HEK293 (cell line): ENCODE results near the gene RBFOX2.

ENCODE experiments used
- CTCF ChIA-PET: fragments of 350-600 bp; formaldehyde crosslinking; extraction: SDS; loops from one replicate; lab custom pipeline; 2021; ENCODE audit warnings: antibody characterized with exemption; lab: Yijun Ruan, JAX
- POLR2A ChIA-PET: fragments of 300-600 bp; formaldehyde crosslinking; extraction: SDS; loops from one replicate; lab custom pipeline; 2020; ENCODE audit warnings: antibody characterized with exemption, inconsistent platforms; lab: Yijun Ruan, JAX
- H3K27ac ChIP-seq: fragments of 200-500 bp; sonication (Bioruptor generic); 2 replicates; pipeline ENCODE4 v1.5.1; 2014; ENCODE audit warnings: low read depth, low read length, control low read depth, inconsistent platforms; ENCODE audit errors: extremely low read depth
- H3K36me3 ChIP-seq, 2 experiments: fragments of 200-500 bp in 1 of 2; sonication (Bioruptor generic) in 1 of 2; 1 replicate in 1 of 2; 2 replicates in 1 of 2; pipeline ENCODE4 v1.5.1; 2014 to 2017; ENCODE audit warnings: inconsistent platforms in 2 of 2, low read length in 2 of 2; ENCODE audit not compliant: control insufficient read depth in 2 of 2, insufficient read depth in 1 of 2
- H3K4me1 ChIP-seq: fragments of 200-500 bp; sonication (Bioruptor generic); 2 replicates; pipeline ENCODE4 v1.5.1; 2014; ENCODE audit warnings: mild to moderate bottlenecking, low read length, inconsistent platforms; ENCODE audit not compliant: control insufficient read depth, insufficient read depth
- H3K4me3 ChIP-seq: 2 replicates; pipeline ENCODE4 v1.5.1; 2011; ENCODE audit warnings: low read depth, mild to moderate bottlenecking, control low read depth, low read length, moderate library complexity
- H3K9me3 ChIP-seq: fragments of 200-500 bp; sonication (Bioruptor generic); 2 replicates; pipeline ENCODE4 v1.5.1; 2014; ENCODE audit warnings: low read depth, low read length, inconsistent platforms; ENCODE audit not compliant: control insufficient read depth, insufficient read depth
- BCL11B ChIP-seq: fragments of 450-650 bp; formaldehyde crosslinking; IDR thresholded peaks from 2 replicates; pipeline ENCODE4 v1.5.1; 2016; ENCODE audit warnings: low read depth, missing biosample characterization, missing genetic modification characterization
- BCL6B ChIP-seq: fragments of 450-650 bp; formaldehyde crosslinking; IDR thresholded peaks from 2 replicates; pipeline ENCODE4 v1.5.1; 2017; ENCODE audit warnings: missing biosample characterization, missing genetic modification characterization
- KLF8 ChIP-seq: fragments of 450-650 bp; formaldehyde crosslinking; IDR thresholded peaks from 2 replicates; pipeline ENCODE4 v1.5.1; 2016; ENCODE audit warnings: missing biosample characterization, missing genetic modification characterization
- KLF9 ChIP-seq: fragments of 450-650 bp; formaldehyde crosslinking; IDR thresholded peaks from 2 replicates; pipeline ENCODE4 v1.5.1; 2016; ENCODE audit warnings: missing biosample characterization, missing genetic modification characterization, low read depth
- PRDM1 ChIP-seq: fragments of 450-650 bp; formaldehyde crosslinking; IDR thresholded peaks from 2 replicates; pipeline ENCODE4; 2016; ENCODE audit warnings: missing biosample characterization, missing genetic modification characterization
- PRDM10 ChIP-seq: fragments of 450-650 bp; formaldehyde crosslinking; IDR thresholded peaks from 2 replicates; pipeline ENCODE4 v1.5.1; 2016; ENCODE audit warnings: missing biosample characterization, missing genetic modification characterization
- SALL2 ChIP-seq: fragments of 450-650 bp; formaldehyde crosslinking; IDR thresholded peaks from 2 replicates; pipeline ENCODE4 v1.5.0; 2017; ENCODE audit warnings: missing biosample characterization, mild to moderate bottlenecking, missing genetic modification characterization, borderline replicate concordance
- TSHZ1 ChIP-seq: fragments of 450-650 bp; formaldehyde crosslinking; IDR thresholded peaks from 2 replicates; pipeline ENCODE4 v1.5.1; 2016; ENCODE audit warnings: missing biosample characterization, missing genetic modification characterization, borderline replicate concordance
- YY1 ChIP-seq: fragments of 450-650 bp; formaldehyde crosslinking; IDR thresholded peaks from 2 replicates; pipeline ENCODE4 v1.5.1; 2018; ENCODE audit warnings: missing biosample characterization, missing genetic modification characterization
- ZBTB11 ChIP-seq: fragments of 450-650 bp; formaldehyde crosslinking; conservative IDR thresholded peaks from 2 replicates; pipeline ENCODE4 v1.5.1; 2016; ENCODE audit warnings: low read depth, missing biosample characterization, missing genetic modification characterization
- ZNF311 ChIP-seq: fragments of 450-650 bp; formaldehyde crosslinking; IDR thresholded peaks from 2 replicates; pipeline ENCODE4 v1.5.1; 2017; ENCODE audit warnings: missing biosample characterization, missing genetic modification characterization, borderline replicate concordance
- ZNF394 ChIP-seq: fragments of 450-650 bp; formaldehyde crosslinking; IDR thresholded peaks from 2 replicates; pipeline ENCODE4 v1.5.1; 2016; ENCODE audit warnings: missing biosample characterization, missing genetic modification characterization, mild to moderate bottlenecking, moderate library complexity, borderline replicate concordance
- ZNF426 ChIP-seq: fragments of 450-650 bp; formaldehyde crosslinking; IDR thresholded peaks from 2 replicates; pipeline ENCODE4 v1.5.1; 2017; ENCODE audit warnings: missing biosample characterization, missing genetic modification characterization, mild to moderate bottlenecking, inconsistent platforms, moderate library complexity
- ZNF501 ChIP-seq: fragments of 450-650 bp; formaldehyde crosslinking; IDR thresholded peaks from 2 replicates; pipeline ENCODE4 v1.5.1; 2016; ENCODE audit warnings: missing biosample characterization, missing genetic modification characterization
- ZNF629 ChIP-seq: fragments of 450-650 bp; formaldehyde crosslinking; IDR thresholded peaks from 2 replicates; pipeline ENCODE4 v1.5.1; 2017; ENCODE audit warnings: missing biosample characterization, missing genetic modification characterization
- ZNF654 ChIP-seq: fragments of 450-650 bp; formaldehyde crosslinking; IDR thresholded peaks from 2 replicates; pipeline ENCODE4 v1.5.1; 2016; ENCODE audit warnings: low read depth, missing biosample characterization, missing genetic modification characterization
- ZSCAN23 ChIP-seq: fragments of 450-650 bp; formaldehyde crosslinking; IDR thresholded peaks from 2 replicates; pipeline ENCODE4 v1.5.1; 2016; ENCODE audit warnings: missing biosample characterization, missing genetic modification characterization
- ZXDB ChIP-seq: fragments of 450-650 bp; formaldehyde crosslinking; IDR thresholded peaks from 2 replicates; pipeline ENCODE4 v1.5.1; 2016; ENCODE audit warnings: missing biosample characterization, missing genetic modification characterization

RBFOX2 gene

GRCh38 chr22:35719212-35719875 is 309.3 kb downstream of the RBFOX2 start (continued):
- TF ChIP-seq ZSCAN23 (tag by site-specific recombination) (no peak), ZNF311 (no peak)

- Histone ChIP-seq H3K36me3 (no peaks in the 10 kb centered on the region), H3K27ac (no peak within 1 kb of the TSS), H3K4me1 (no peaks in the 10 kb centered on the region), H3K4me3 (no peak within 1 kb of the TSS), H3K9me3 (no peaks in the 10 kb centered on the region)
- CTCF ChIA-PET, result interaction anchor here (0.9 kb wide), 1 partner anchor 9 kb away, joined by 3 read pairs; no protein-coding TSS in a partner anchor
- POLR2A ChIA-PET, result no interaction called here
- TF ChIP-seq ZNF654 (tag by site-specific recombination) (no peak), YY1 (tag by site-specific recombination) (no peak), BCL11B (tag by site-specific recombination) (no peak), TSHZ1 (tag by site-specific recombination) (no peak), ZNF629 (tag by site-specific recombination) (no peak), ZBTB11 (tag by site-specific recombination) (no peak), SALL2 (tag by site-specific recombination) (no peak), PRDM10 (tag by site-specific recombination) (no peak), PRDM1 (tag by site-specific recombination) (no peak), BCL6B (tag by site-specific recombination) (no peak), KLF9 (tag by site-specific recombination) (no peak), ZNF501 (tag by site-specific recombination) (no peak), ZNF426 (no peak), ZNF394 (tag by site-specific recombination) (no peak), KLF8 (tag by site-specific recombination) (no peak), ZXDB (tag by site-specific recombination) (no peak)
Measured at GRCh38 chr22:35717572-35717971, 311.1 kb downstream of the RBFOX2 start, which contains the start of gene APOL5. Gene APOL5 (plus strand): TSS chr22:35717872. CDS start chr22:35717872, 0 bp downstream.
